GM23248 (cell line): ENCODE results near the gene AKTIP.

ENCODE experiments used
- EZH2 ChIP-seq: fragments of 200-600 bp; sonication (generic); IDR thresholded peaks from 2 replicates; pipeline ENCODE4 v1.6.1; 2018; ENCODE audit warnings: antibody characterized with exemption, mild to moderate bottlenecking; ENCODE audit not compliant: insufficient read depth, poor library complexity, severe bottlenecking
- EZH2phosphoT487 ChIP-seq: fragments of 200-600 bp; sonication (generic); IDR thresholded peaks from 2 replicates; pipeline ENCODE4 v1.6.1; 2018; ENCODE audit warnings: antibody characterized with exemption, moderate library complexity, mild to moderate bottlenecking, low read depth; ENCODE audit not compliant: insufficient read depth

DNA sequence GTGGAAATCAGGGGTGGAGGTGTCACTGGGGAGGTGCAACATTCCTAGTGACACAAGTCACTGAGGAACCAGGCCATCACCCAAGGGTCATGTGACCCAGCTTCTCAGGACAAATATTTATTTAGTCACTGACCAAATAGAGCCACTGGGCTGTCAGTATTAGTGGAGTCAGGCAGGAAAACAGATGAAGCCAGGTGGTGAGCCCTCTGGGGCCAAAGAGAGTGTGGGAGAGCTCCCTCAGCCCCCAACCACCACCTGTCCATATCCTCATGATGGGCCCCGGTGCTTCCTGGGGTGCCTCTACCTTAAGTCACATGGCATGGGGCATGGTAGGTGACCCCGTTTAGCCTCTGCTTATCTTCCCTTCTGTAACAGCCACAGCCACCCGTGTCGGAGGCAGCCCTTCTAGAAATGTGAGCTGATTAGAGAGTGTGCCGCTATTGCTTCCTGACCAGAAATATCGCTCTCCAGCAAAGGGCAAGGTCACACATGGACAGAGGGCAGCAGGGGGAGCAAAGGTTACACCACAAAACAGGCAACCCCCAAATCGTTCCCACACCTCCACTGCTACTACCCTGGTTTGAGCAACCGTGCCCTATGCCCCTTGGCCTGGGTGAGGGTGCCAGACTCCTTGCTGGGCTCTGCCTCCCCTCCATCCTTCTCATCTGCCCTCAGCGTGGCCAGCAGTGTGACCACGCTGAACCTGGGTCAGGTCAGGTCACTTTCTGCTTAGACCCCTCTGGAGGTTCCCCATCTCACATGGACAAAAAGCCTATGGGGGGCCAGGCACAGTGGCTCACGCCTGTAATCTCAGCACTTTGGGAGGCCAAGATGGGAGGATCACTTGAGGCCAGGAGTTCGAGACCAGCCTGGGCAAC, 8.6 kb upstream of the AKTIP start:
- TF ChIP-seq EZH2phosphoT487, result no peak
- TF ChIP-seq EZH2, result no peak
